Measurements from ENCODE around the gene OAS3.

GRCh38 chr12:112947314-112947713, 9.0 kb downstream of the OAS3 start:
- TF ChIP-seq, protein P1, sequence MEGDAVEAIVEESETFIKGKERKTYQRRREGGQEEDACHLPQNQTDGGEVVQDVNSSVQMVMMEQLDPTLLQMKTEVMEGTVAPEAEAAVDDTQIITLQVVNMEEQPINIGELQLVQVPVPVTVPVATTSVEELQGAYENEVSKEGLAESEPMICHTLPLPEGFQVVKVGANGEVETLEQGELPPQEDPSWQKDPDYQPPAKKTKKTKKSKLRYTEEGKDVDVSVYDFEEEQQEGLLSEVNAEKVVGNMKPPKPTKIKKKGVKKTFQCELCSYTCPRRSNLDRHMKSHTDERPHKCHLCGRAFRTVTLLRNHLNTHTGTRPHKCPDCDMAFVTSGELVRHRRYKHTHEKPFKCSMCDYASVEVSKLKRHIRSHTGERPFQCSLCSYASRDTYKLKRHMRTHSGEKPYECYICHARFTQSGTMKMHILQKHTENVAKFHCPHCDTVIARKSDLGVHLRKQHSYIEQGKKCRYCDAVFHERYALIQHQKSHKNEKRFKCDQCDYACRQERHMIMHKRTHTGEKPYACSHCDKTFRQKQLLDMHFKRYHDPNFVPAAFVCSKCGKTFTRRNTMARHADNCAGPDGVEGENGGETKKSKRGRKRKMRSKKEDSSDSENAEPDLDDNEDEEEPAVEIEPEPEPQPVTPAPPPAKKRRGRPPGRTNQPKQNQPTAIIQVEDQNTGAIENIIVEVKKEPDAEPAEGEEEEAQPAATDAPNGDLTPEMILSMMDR (conservative IDR thresholded peaks at IDR 0.05 in 1 of 2, IDR thresholded peaks at IDR 0.05 in 1 of 2; ENCODE audit: extremely low read depth in 1 of 2, insufficient read depth in 1 of 2, low read depth in 1 of 2, low read length in 2 of 2), result no peak
- TF ChIP-seq EZH2 (IDR thresholded peaks at IDR 0.05; ENCODE audit: borderline replicate concordance, low read length), result no peak

Data from mammary epithelial cell (primary cell).